Rectal smooth muscle tissue (tissue), 1 donor: ENCODE measurements around the gene MCM3AP.

Experiments used
- H3K27ac ChIP-seq: one replicate; pipeline ENCODE4 v1.7.0; 2013; ENCODE audit warnings: low read depth, low read length, inconsistent platforms
- H3K27me3 ChIP-seq: one replicate; pipeline ENCODE4 v1.7.0; 2013; ENCODE audit warnings: low read length; ENCODE audit not compliant: control insufficient read depth, insufficient read depth
- H3K36me3 ChIP-seq: one replicate; pipeline ENCODE4 v1.7.0; 2013; ENCODE audit warnings: low read length; ENCODE audit not compliant: control insufficient read depth, insufficient read depth
- H3K4me1 ChIP-seq: one replicate; pipeline ENCODE4 v1.7.0; 2013; ENCODE audit warnings: low read length; ENCODE audit not compliant: control insufficient read depth, insufficient read depth
- H3K4me3 ChIP-seq: one replicate; pipeline ENCODE4 v1.7.0; 2013; ENCODE audit warnings: low read length
- H3K9ac ChIP-seq: one replicate; pipeline ENCODE4 v1.7.0; 2013; ENCODE audit warnings: low read length

MCM3AP gene

DNA sequence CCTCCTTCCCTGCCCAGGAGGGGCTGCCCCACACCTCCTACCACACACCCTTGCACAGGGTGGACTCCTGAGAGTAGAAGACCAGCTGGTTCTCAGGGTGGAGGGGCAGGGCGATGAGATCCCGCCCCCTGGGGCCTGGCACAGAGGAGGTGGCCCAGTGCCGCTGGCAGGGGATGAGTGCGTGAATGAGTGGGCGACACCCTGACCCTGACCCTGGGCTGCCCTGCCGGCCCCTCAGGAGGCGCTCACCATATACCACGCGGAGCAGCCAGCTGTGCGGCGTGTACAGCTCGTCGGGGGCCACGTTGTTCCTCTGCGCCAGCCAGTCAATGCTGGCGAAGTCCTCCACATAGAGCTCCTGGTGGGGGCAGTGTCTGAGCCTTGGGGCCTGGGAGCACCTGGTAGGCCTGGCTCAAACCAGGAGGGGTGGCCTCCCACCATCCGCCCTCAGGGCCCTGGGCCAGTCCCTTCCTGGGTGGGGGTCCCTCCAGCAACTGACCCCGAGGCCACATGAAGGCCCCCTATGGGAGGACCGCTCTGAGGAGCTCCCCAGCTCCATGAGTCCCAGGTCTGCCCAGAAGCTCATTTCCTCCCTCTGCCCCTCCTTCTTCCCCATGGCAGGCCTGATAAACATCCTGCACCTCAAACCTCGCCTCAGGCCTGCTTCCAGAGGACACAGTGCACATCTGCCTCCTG lies 69.8 kb downstream of the MCM3AP start:
- Histone ChIP-seq H3K9ac (no peak overlapping the region), H3K4me1 (no peaks in the 10 kb centered on the region), H3K27me3 (no peaks in the 10 kb centered on the region), H3K27ac (no peak overlapping the region), H3K4me3 (no peak overlapping the region), H3K36me3 (peaks cover 22% of the 10 kb centered on the region)

DNA sequence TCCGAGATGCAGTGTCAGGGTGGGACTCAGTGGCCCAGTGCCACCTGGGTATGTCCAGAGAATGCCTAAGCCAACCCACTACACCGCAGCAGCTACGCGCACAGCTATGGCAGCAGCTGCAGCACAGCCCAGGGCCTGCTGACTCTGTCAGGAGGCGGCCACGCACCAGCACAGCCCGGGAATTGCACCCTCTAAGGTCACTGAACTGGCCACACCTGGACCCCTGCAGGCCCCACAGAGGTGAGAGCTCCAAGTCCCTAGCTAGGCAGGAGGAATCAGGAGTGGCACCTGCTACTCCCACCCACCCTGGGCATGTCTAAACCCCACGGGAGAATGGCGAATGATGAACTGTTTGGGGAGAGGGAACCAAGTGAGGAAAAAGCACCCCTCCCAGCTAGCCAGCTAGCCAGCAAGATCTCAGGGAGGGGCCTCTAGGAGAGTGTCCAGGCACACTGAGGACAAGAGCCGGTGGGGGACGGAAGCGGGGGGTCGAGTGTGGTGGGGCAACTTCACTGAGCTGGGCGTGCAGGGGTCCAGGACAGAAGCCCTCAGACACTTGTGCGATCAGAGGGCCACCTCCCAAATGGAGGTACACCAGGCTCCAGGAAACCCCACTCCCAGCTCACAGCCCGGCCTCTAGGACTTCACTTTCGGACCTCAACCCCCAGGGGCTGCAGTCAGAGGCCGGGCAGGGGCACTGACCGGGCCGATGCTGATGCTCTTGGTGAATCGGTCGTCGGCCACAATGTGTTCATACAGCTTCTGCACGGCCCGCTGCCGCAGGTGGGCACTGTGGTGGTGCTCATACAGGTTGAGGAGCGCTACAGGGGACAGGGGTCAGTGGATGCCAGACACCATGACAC lies 70.7 kb downstream of the MCM3AP start:
- Histone ChIP-seq H3K36me3 (peaks cover 23% of the 10 kb centered on the region), H3K27ac (no peak overlapping the region), H3K4me1 (no peaks in the 10 kb centered on the region), H3K9ac (no peak overlapping the region), H3K27me3 (no peaks in the 10 kb centered on the region), H3K4me3 (no peak overlapping the region)

DNA sequence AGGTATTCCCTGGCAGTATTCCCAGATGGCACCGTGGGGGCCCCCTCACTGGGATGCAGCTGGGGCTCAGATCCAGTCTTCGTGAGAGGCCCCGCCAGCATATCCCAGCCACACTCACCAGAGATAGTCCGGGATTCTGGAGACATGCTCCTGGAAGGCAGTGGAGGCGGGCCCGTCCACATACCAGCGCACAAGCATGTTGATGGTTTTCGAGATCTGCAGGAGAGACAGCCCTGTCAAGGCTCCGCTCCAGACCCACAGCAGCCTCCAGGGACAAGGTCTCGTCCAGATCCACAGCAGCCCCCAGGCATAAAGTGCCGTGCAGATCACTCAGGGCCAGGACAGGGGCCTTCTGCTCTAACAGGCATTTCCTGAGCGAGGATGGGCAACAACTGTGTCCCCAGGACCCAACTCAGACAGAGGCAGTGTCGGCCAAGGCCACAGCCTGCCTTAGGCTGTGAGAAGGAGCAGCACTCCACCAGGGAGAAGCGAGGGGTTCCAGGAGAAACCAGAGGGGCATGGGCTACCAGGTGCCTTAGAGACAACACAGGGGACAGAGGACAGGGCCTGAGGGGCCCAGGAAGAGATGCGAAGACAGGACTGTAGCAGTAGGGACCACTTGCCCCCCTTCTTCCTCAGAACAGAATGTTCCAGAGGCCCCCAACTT lies 71.7 kb downstream of the MCM3AP start:
- Histone ChIP-seq H3K27ac (no peak overlapping the region), H3K27me3 (no peaks in the 10 kb centered on the region), H3K4me1 (no peaks in the 10 kb centered on the region), H3K36me3 (peaks cover 20% of the 10 kb centered on the region), H3K9ac (no peak overlapping the region), H3K4me3 (no peak overlapping the region)

DNA sequence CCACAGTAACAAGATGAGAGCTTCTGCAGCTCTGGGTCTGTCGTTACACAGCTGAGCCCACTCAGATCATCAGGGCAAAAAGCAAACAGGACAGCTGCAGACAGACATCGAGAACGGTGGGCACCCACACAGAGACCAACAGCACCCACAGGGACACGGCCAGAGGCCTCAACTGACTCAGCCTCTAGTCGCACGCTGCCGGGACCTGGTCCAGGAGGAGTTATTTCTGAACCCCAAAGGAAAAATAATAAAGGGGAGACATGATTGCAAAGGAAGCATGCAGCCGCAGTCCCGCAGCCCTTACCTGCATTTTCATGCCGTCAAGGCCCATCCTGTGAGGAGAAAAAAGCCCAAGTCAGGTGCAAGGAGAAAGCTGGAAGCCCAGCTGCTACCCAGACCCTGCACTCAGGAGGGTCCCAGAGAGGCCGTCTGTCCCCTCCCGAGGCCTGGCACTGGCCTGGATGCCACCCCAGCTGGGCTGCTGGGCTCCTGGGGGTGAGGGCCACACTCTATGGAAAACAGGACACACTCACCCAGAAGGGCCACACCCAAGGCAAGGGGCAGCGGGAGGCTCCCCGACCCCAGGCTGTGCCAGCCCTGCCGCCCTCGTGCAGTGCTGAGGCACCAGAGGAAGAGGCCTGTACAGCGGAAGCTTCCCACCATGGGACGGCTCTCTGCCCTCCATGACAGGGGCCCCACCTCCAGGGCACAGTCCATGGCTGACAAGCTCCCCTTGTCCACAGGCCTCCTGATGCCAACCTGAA lies 72.5 kb downstream of the MCM3AP start:
- Histone ChIP-seq H3K27ac (no peak overlapping the region), H3K4me1 (no peaks in the 10 kb centered on the region), H3K36me3 (peaks cover 24% of the 10 kb centered on the region), H3K9ac (no peak overlapping the region), H3K27me3 (no peaks in the 10 kb centered on the region), H3K4me3 (no peak overlapping the region)

DNA sequence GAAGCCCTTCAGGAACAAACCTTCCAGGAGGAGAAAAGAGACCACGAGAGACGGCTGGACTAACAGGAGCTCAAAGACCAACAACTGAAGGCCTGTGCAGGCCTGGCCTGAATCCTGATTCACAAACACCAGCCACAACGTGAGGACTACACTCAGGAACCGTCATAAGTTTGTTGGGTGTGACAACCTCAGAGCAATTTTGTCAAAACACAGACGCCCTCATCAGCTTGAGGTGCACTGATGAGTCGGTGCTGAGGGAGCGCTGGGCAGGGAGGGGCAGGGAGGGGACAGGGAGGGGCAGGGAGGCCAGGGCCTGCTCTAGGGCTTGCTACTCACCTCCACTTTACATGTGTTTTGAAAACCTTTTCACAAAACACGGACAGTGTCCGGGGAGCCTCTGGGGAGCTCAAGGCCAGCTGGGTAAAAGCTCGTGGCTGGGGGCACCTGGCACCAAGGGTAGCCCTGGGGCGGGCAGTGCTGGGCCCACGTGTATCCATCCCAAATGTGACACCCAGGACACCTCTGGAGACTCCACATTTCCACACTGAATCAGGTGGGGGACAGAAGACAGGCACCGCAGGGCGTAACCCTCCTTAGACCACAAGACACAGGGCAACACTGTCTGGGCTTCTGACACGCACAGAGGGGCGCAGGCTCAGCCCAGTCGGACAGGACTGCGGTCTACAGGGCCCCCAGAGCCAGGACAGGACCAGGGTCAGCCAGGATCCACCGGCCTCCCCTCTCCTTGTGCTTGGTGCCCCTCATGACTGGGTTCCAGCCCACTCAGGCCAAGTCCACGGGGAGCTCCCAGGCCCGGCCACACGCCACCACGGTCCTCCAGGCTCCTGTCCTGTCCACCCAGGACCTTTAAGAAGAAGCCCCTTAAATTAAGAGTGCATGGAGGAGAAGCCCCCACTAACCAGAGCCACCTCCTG lies 73.4 kb downstream of the MCM3AP start:
- H3K4me1 ChIP-seq, result no peaks in the 10 kb centered on the region
- no peak overlapping the region for H3K4me3 ChIP-seq
- no peak overlapping the region for H3K9ac ChIP-seq
- H3K27me3 ChIP-seq, result no peaks in the 10 kb centered on the region
- H3K27ac ChIP-seq, result no peak overlapping the region
- H3K36me3 ChIP-seq, result peaks cover 32% of the 10 kb centered on the region

DNA sequence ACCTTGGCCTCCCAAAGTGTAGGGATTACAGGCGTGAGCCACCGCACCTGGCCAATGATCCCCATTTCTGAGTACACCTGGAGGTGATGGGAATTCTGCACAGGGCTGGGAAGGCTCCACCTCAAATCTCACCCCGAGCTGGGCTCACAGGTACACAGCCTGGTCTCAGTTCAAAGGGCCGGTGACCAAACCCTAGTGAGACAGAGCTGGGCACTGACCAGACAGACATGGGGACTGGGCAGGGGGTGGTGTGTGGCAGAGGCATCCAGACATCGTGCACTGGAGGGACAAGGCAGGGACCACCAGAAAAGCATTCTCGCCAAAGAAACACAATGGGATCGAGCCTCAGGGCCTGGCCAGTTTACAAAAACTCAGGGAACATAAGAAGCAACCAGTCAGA lies 74.0 kb downstream of the MCM3AP start:
- H3K36me3 ChIP-seq, result peaks cover 36% of the 10 kb centered on the region
- no peaks in the 10 kb centered on the region for H3K4me1 ChIP-seq
- H3K9ac ChIP-seq, result no peak overlapping the region
- H3K27me3 ChIP-seq, result no peaks in the 10 kb centered on the region
- H3K4me3 ChIP-seq, result no peak overlapping the region
- no peak overlapping the region for H3K27ac ChIP-seq

DNA sequence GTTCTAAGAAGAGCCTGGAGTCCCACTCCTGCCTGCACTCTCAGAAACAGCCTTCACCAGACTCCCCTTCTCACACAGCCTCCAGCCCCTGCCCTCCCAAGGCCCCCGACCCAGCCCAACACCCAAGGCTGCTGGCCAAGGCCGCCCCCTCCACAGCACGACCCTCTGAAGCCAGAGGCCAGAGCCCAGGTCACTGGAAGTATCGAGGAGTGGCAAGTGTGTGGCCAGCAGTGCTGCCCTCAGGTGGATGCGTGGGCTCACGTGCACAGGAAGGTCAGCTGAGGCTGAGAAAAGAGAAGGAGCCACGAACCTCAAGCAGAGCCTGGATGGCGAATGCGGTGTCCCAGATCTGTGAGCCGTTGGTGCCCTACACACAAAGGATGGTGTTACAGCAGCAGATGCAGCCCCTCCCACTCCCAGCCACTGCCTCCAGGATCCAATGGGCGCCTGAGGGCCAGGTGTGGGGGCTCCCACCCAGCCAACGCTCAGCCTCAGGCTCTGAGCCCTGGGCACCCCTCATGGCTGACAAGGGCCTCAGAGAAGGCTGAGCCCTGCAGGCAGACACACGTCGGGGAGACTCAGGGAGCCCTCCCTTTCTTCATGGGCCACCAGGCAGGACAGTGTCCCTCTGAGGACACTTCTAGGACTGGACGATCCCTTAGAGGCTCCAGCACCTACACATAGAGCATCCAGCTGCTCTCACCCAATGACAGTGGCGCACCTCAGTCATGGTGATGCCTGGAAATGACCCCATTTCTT lies 74.9 kb downstream of the MCM3AP start:
- H3K4me1 ChIP-seq, result no peaks in the 10 kb centered on the region
- no peak overlapping the region for H3K9ac ChIP-seq

DNA sequence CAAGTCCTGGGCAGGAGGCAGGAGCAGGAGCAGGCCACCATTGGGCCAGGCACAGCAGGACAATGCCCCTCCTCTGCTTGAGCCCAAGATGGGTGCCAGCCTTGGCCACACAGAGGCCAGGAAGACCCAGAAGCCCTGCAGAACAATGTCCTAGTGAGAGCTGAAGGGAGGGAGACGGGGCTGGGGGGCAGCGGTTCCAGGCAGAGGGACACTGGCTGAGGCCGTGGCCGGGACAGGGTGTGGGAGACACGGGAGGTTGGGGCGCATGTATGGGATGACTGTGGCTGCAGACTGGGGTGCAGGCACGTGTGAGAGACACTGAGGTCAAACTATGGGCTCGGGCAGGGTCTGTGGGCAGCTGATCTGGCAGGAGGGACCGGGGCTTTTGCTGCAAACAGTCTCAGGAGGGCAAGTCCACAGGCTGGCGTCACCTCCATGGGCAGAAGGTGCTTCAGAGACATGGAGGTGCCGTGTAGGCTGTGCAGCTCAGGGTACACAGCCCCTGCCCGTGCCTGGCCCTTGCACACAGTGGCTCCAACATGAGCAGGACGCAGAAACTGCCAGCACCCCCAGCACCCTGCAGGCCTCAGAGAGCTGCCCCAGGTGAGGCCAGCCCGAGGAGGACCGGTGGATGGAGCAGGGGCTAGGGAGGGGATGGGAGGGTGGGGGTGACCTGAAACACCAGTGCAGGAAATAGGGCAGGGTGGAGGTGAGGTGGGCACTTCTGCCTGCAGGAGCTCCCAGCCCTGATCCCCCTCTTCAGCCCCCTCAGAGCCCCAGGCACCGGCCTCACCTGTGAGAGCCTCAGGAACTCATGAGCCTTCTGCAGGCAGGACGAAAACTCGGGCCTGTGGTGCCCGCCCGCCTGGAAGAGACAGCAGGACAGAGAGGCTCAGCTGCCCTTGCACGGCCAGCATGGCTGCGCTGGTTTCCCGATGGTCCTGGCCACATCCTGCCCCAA lies 76.4 kb downstream of the MCM3AP start:
- H3K9ac ChIP-seq, result no peak overlapping the region
- peaks cover 35% of the 10 kb centered on the region for H3K36me3 ChIP-seq
- no peak overlapping the region for H3K27ac ChIP-seq
- no peaks in the 10 kb centered on the region for H3K4me1 ChIP-seq
- no peaks in the 10 kb centered on the region for H3K27me3 ChIP-seq
- no peak overlapping the region for H3K4me3 ChIP-seq

More for the DNA sequence above, 74.9 kb downstream of the MCM3AP start:
- peaks cover 35% of the 10 kb centered on the region for H3K36me3 ChIP-seq
- no peak overlapping the region for H3K4me3 ChIP-seq
- H3K27ac ChIP-seq, result no peak overlapping the region
- no peaks in the 10 kb centered on the region for H3K27me3 ChIP-seq

DNA sequence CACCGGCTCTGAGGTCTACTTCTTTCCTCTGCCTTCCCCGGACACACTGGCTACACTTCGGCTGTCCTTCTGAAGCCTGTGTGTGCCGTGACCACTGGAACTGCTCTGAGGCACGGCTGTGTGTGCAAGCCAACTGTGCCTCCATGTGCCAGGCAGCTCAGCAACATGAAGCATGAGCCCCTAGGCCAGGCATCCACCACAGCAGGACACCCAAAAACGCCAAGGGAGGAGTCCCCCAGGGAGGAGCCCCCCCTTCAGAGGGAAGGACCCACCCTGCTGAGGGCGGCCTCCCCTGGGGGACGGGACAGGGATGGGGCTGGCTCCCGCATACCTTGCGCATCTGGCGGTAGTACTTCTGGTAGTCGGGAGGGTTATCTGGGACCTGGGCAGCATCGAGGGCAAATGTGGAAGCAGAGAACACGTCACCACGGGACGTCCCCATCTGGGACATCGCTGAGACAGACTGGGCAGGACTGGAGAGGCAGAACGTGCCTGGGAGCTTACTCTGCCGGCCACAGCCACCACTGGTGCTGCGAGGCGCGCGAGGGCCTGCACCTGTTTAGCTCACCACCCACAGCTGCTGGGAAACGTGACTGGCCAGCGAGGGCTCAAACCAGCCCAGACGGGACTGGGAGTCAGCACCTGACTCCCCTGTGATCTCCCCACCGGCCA lies 77.4 kb downstream of the MCM3AP start:
- H3K27ac ChIP-seq, result no peak overlapping the region

More for the DNA sequence above, 77.4 kb downstream of the MCM3AP start:
- Histone ChIP-seq H3K36me3 (peaks cover 31% of the 10 kb centered on the region), H3K27me3 (no peaks in the 10 kb centered on the region), H3K9ac (no peak overlapping the region), H3K4me1 (no peaks in the 10 kb centered on the region), H3K4me3 (no peak overlapping the region)
